H9 (cell line): ENCODE results near the gene ISCU. TPM values are rescaled to one million over a fixed set of nuclear protein-coding genes. Genes with fewer than 3 reads are reported as not detected.
A peak's percentile ranks its signal among the peaks of the same experiment; 100 is the strongest.

ENCODE experiments used
- DNase-seq: peaks from one replicate; pipeline ENCODE4 v3.0.0-alpha.2; 2017
- H2AFZ ChIP-seq: one replicate; pipeline ENCODE4 v1.6.1; 2013; ENCODE audit warnings: mild to moderate bottlenecking, low read length, control low read depth, moderate library complexity
- H2AK5ac ChIP-seq: 2 replicates; pipeline ENCODE4 v1.6.1; 2013; ENCODE audit warnings: low read length, control low read depth, mixed read lengths; ENCODE audit not compliant: insufficient read length
- H2BK120ac ChIP-seq: one replicate; pipeline ENCODE4 v1.6.1; 2013; ENCODE audit warnings: low read depth, mild to moderate bottlenecking, low read length, control low read depth, inconsistent platforms; ENCODE audit not compliant: poor library complexity, severe bottlenecking
- H2BK12ac ChIP-seq: 2 replicates; pipeline ENCODE4 v1.6.1; 2013; ENCODE audit warnings: low read length, control low read depth, mixed read lengths, low read depth; ENCODE audit not compliant: insufficient read length
- H2BK15ac ChIP-seq: 2 replicates; pipeline ENCODE4 v1.6.1; 2013; ENCODE audit warnings: low read depth, low read length, control low read depth
- H2BK20ac ChIP-seq: one replicate; pipeline ENCODE4 v1.6.1; 2013; ENCODE audit warnings: low read depth, mild to moderate bottlenecking, low read length, control low read depth, inconsistent platforms; ENCODE audit not compliant: poor library complexity, severe bottlenecking
- H2BK5ac ChIP-seq: 2 replicates; pipeline ENCODE4 v1.6.1; 2013; ENCODE audit warnings: low read length, control low read depth, mixed read lengths; ENCODE audit not compliant: insufficient read length
- H3K14ac ChIP-seq: 2 replicates; pipeline ENCODE4 v1.6.1; 2013; ENCODE audit warnings: low read length, control low read depth; ENCODE audit not compliant: insufficient read depth
- H3K18ac ChIP-seq: 2 replicates; pipeline ENCODE4 v1.6.1; 2013; ENCODE audit warnings: low read depth, mild to moderate bottlenecking, mixed read lengths, low read length, control low read depth; ENCODE audit not compliant: insufficient read length
- H3K23ac ChIP-seq: 2 replicates; pipeline ENCODE4 v1.6.1; 2013; ENCODE audit warnings: low read length, control low read depth, mixed read lengths, low read depth; ENCODE audit not compliant: insufficient read length
- H3K23me2 ChIP-seq: 2 replicates; pipeline ENCODE4 v1.6.1; 2013; ENCODE audit warnings: low read depth, mild to moderate bottlenecking, mixed read lengths, low read length, control low read depth; ENCODE audit not compliant: insufficient read length, poor library complexity, severe bottlenecking
- H3K27ac ChIP-seq: 2 replicates; pipeline ENCODE4 v1.5.1; 2013; ENCODE audit warnings: low read length, control low read depth, mixed read lengths, low read depth; ENCODE audit not compliant: insufficient read length
- H3K27me3 ChIP-seq: 2 replicates; pipeline ENCODE4 v1.6.1; 2013; ENCODE audit warnings: low read length, control low read depth, inconsistent platforms; ENCODE audit not compliant: insufficient read depth
- H3K4ac ChIP-seq: 2 replicates; pipeline ENCODE4 v1.6.1; 2013; ENCODE audit warnings: low read depth, mild to moderate bottlenecking, control low read depth, inconsistent platforms, low read length, moderate library complexity
- H3K4me1 ChIP-seq: 2 replicates; pipeline ENCODE4 v1.6.1; 2013; ENCODE audit warnings: low read length, control low read depth, inconsistent platforms; ENCODE audit not compliant: insufficient read depth
- H3K4me2 ChIP-seq: 2 replicates; pipeline ENCODE4 v1.6.1; 2013; ENCODE audit warnings: low read length, control low read depth, mixed read lengths; ENCODE audit not compliant: insufficient read length, insufficient read depth
- H3K56ac ChIP-seq: 2 replicates; pipeline ENCODE4 v1.6.1; 2013; ENCODE audit warnings: low read depth, mild to moderate bottlenecking, mixed read lengths, low read length, control low read depth; ENCODE audit not compliant: insufficient read length
- H3K79me1 ChIP-seq: 2 replicates; pipeline ENCODE4 v1.6.1; 2013; ENCODE audit warnings: low read depth, mild to moderate bottlenecking, moderate library complexity, low read length, control low read depth, inconsistent platforms; ENCODE audit not compliant: insufficient read depth, poor library complexity, severe bottlenecking
- H3K79me2 ChIP-seq: 2 replicates; pipeline ENCODE4 v1.6.1; 2013; ENCODE audit warnings: low read length, control low read depth, inconsistent platforms; ENCODE audit not compliant: insufficient read depth
- H3K9ac ChIP-seq: 2 replicates; pipeline ENCODE4 v1.6.1; 2013; ENCODE audit warnings: low read length, control low read depth, mixed read lengths; ENCODE audit not compliant: insufficient read length; ENCODE audit errors: extremely low read depth
- H3K9me3 ChIP-seq: one replicate; pipeline ENCODE4 v1.6.1; 2013; ENCODE audit warnings: low read depth, low read length, inconsistent platforms; ENCODE audit not compliant: control insufficient read depth
- H3T11ph ChIP-seq: one replicate; pipeline ENCODE4 v1.6.1; 2013; ENCODE audit warnings: mild to moderate bottlenecking, low read length, control low read depth, inconsistent platforms
- H4K20me1 ChIP-seq: one replicate; pipeline ENCODE4 v1.6.1; 2013; ENCODE audit not compliant: control insufficient read depth, insufficient read length, insufficient read depth
- H4K5ac ChIP-seq: 2 replicates; pipeline ENCODE4 v1.6.1; 2013; ENCODE audit warnings: low read depth, mild to moderate bottlenecking, mixed read lengths, low read length, control low read depth; ENCODE audit not compliant: insufficient read length
- H4K8ac ChIP-seq: replicated peaks from 2 replicates; pipeline ENCODE4 v1.6.1; 2013; ENCODE audit warnings: low read length, control low read depth, mixed read lengths, low read depth; ENCODE audit not compliant: insufficient read length
- H4K91ac ChIP-seq: 2 replicates; pipeline ENCODE4 v1.6.1; 2013; ENCODE audit warnings: low read depth, mild to moderate bottlenecking, moderate library complexity, mixed read lengths, low read length, control low read depth; ENCODE audit not compliant: insufficient read length
- H3K27ac Mint-ChIP-seq, 3 experiments: 2 replicates in 2 of 3; 3 replicates in 1 of 3; pipeline ENCODE4 v1.8.0; 2020 to 2021; ENCODE audit warnings: mixed read lengths in 3 of 3, mild to moderate bottlenecking in 1 of 3, moderate library complexity in 1 of 3
- H3K27me3 Mint-ChIP-seq: 2 replicates; pipeline ENCODE4 v1.8.0; 2021; ENCODE audit warnings: low read depth, mild to moderate bottlenecking, moderate library complexity, mixed read lengths
- H3K36me3 Mint-ChIP-seq, 3 experiments: 2 replicates in 2 of 3; 3 replicates in 1 of 3; pipeline ENCODE4 v1.8.0; 2020 to 2021; ENCODE audit warnings: low read depth in 3 of 3, mixed read lengths in 3 of 3; ENCODE audit not compliant: insufficient read depth in 1 of 3
- H3K4me1 Mint-ChIP-seq, 2 experiments: 2 replicates each; pipeline ENCODE4 v1.8.0; 2020; ENCODE audit warnings: mixed read lengths in 2 of 2
- H3K4me3 Mint-ChIP-seq, 2 experiments: 2 replicates in 1 of 2; 3 replicates in 1 of 2; pipeline ENCODE4 v1.8.0; 2020 to 2021; ENCODE audit warnings: mild to moderate bottlenecking in 2 of 2, mixed read lengths in 2 of 2, moderate library complexity in 1 of 2
- H3K9me3 Mint-ChIP-seq, 2 experiments: 2 replicates in 1 of 2; 3 replicates in 1 of 2; pipeline ENCODE4 v1.8.0; 2020; ENCODE audit warnings: mild to moderate bottlenecking in 2 of 2, mixed read lengths in 2 of 2, moderate library complexity in 1 of 2
- WGBS: extraction: QIAGEN DNeasy Blood & Tissue Kit; methylation state at CpG from one replicate; pipeline ENCODE4 v1.1.7; 2013; ENCODE audit warnings: missing lambda C conversion rate, low lambda C conversion rate, mixed read lengths; ENCODE audit not compliant: insufficient read length; ENCODE audit errors: extremely low coverage; 5-methylcytosine and 5-hydroxymethylcytosine counted together
- total RNA-seq: library from RNA; stranded (reverse); gene quantifications from 2 replicates; pipeline ENCODE4 v1.2.1, GENCODE V29; 2021
- TF ChIP-seq, protein P1 (sequence below): fragments of 200-600 bp; sonication (generic); conservative IDR thresholded peaks from 3 replicates; pipeline ENCODE4 v1.8.0; 2021; ENCODE audit warnings: antibody characterized with exemption, mild to moderate bottlenecking

The ISCU gene
- total RNA-seq, 1 experiment from 2014 or later: 64.9 TPM

DNA sequence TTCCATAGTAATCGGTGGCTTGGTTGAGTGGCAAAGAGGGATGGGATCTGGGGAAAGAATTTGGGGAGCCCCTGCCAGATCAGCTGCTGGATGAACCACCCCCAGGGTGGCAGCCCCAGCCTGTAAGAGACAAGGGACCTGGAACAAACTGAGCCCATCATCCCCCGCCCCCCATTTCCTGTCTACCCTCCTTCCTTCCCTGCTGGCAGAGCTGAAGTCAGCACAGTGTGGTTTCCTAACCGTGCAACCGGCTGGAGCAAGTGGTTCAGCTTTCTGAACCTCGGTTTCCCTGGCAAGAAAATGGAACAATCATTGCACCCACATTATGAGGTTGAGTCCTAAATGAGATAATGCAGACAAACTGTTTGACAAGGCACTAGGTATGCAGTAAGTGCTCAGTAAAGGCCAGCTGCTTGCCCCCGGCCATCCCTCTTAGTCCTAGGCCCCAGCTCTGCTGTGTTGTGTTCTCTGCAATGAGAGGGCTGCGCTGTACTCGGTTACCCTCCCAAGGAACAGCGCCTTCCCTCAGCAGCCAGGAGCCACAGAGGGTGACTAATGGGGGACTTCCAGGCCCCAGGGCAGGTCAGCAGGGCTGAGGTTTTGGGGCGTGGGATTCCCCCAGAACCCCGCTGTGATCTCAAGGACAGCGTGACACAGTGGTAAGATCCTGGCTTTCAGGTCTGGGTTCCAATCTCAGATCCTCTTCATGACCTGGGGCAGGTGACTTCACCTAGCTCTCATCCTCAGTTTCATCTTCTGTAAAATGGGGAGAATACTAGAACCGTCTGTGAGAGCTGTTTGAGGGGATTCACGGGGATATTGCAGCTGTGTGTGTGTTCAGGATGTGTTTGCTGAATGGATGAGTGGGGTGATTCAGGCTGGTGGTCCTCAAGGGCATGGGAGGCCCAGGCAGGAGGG is 54.8 kb downstream of the ISCU start:
- WGBS: no CpG with 5 or more reads among the region's 14 CpGs
- H3K36me3 Mint-ChIP-seq: no peaks in the 10 kb centered on the region
- DNase-seq: no peak
- no peaks in the 10 kb centered on the region for H3K79me2 ChIP-seq
- H3K4me3 Mint-ChIP-seq: no peak overlapping the region
- no peak overlapping the region for H3T11ph ChIP-seq
- H3K9ac ChIP-seq: no peak overlapping the region
- H3K23ac ChIP-seq: no peak overlapping the region
- H2BK20ac ChIP-seq: no peak overlapping the region
- TF ChIP-seq, protein P1, sequence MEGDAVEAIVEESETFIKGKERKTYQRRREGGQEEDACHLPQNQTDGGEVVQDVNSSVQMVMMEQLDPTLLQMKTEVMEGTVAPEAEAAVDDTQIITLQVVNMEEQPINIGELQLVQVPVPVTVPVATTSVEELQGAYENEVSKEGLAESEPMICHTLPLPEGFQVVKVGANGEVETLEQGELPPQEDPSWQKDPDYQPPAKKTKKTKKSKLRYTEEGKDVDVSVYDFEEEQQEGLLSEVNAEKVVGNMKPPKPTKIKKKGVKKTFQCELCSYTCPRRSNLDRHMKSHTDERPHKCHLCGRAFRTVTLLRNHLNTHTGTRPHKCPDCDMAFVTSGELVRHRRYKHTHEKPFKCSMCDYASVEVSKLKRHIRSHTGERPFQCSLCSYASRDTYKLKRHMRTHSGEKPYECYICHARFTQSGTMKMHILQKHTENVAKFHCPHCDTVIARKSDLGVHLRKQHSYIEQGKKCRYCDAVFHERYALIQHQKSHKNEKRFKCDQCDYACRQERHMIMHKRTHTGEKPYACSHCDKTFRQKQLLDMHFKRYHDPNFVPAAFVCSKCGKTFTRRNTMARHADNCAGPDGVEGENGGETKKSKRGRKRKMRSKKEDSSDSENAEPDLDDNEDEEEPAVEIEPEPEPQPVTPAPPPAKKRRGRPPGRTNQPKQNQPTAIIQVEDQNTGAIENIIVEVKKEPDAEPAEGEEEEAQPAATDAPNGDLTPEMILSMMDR: no peak
- no peak overlapping the region for H3K14ac ChIP-seq
- peaks cover 31 to 34% of the 10 kb centered on the region in 2 experiments for H3K4me1 Mint-ChIP-seq
- H4K20me1 ChIP-seq: peaks cover 4% of the 10 kb centered on the region
- peak overlapping the region in 1 of 3 experiments; percentile 68; a peak in 2 of 7 replicates for H3K27ac Mint-ChIP-seq
- no peaks in the 10 kb centered on the region for H3K9me3 ChIP-seq
- H4K8ac ChIP-seq: no peak overlapping the region
- H3K23me2 ChIP-seq: no peaks in the 10 kb centered on the region
- no peak overlapping the region for H2BK12ac ChIP-seq
- no peaks in the 10 kb centered on the region; the same call in 1 of the 2 replicates for H3K4me1 ChIP-seq
- H2AFZ ChIP-seq: no peak overlapping the region
- no peak overlapping the region for H2BK5ac ChIP-seq
- no peak overlapping the region for H3K4me2 ChIP-seq
- H2AK5ac ChIP-seq: no peak overlapping the region
- H3K27me3 Mint-ChIP-seq: no peaks in the 10 kb centered on the region; the same call in 1 of the 2 replicates
- peaks cover 4 to 5% of the 10 kb centered on the region in 2 experiments; a peak in 1 of 5 replicates for H3K9me3 Mint-ChIP-seq
- no peak overlapping the region for H3K56ac ChIP-seq
- H4K91ac ChIP-seq: no peak overlapping the region
- H3K18ac ChIP-seq: no peak overlapping the region
- no peak overlapping the region for H2BK15ac ChIP-seq
- H4K5ac ChIP-seq: no peak overlapping the region
- H3K27ac ChIP-seq: no peak overlapping the region
- no peaks in the 10 kb centered on the region for H3K79me1 ChIP-seq
- no peak overlapping the region for H3K4ac ChIP-seq
- H2BK120ac ChIP-seq: no peak overlapping the region
- no peaks in the 10 kb centered on the region for H3K27me3 ChIP-seq
